HG02970 (cell line): ENCODE measurements around the gene GLT6D1.

ENCODE experiments used
- ATAC-seq: cut with Tn5 transposase; IDR thresholded peaks from one replicate; pipeline ENCODE4 v1.9.1; 2021; ENCODE audit warnings: mild to moderate bottlenecking, moderate library complexity, moderate number of reproducible peaks; ENCODE audit not compliant: unreplicated experiment, low FRiP score

GLT6D1 gene

GRCh38 chr9:135666534-135667462 lies 27.5 kb upstream of the GLT6D1 start:
- ATAC-seq = no peak

- ATAC-seq = no peak
Observed at GRCh38 chr9:135665795-135666189, 26.5 kb upstream of the GLT6D1 start.

GRCh38 chr9:135664801-135665794 lies 25.8 kb upstream of the GLT6D1 start:
- no peak for ATAC-seq

- ATAC-seq = no peak
Observed at GRCh38 chr9:135664266-135664665, 24.9 kb upstream of the GLT6D1 start.

- ATAC-seq = no peak
Observed at GRCh38 chr9:135663857-135664256, 24.5 kb upstream of the GLT6D1 start.

DNA sequence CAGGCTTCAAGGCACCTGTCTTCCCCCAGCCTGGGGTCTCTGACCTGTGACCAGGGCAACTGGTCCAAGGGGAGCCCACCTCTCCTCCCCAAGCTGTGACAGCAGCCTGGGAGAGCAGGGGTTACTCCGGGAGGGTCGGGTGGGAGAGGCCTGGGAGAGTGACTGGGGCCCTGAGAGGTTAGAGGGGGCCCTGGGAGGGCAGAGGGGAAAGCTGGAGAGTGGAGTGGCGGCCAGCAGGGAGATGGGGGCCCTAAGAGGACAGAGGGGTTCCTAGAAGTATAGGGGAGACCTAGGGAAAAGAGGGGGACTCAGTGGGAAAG lies 24.1 kb upstream of the GLT6D1 start:
- ATAC-seq = no peak

DNA sequence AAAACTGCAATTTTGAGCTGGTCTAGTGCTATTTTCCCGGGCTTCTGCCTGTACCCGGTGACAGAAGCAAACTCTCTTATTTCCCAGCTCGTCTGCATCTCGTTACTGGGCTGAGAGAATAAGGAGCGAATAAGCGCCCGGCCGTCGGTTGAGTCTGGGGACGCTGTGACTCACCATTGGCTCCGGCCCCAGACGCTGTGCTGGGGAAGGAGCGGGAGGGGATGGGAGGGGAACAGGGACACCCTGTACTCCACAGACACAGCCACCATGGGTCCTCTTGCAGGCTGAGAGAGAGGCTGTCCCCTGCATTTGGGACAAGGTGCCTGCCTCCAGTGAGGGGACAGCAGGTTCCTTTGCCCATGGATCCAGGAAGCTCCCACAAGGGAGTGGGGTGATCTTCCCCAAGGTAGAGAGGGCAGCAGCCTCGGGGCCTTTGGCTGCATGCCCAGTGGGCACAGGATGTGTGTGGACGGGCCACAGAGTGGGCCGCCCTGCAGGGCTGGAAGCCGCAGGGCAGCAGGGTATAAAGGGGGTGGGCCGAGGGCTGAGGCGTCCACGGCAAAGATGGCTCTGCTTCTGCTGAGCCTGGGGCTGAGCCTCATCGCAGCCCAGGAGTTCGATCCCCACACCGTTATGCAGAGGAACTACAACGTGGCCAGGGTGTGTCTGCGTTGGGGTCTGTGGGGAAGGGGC lies 23.6 kb upstream of the GLT6D1 start, which contains the start of gene LCN9:
Gene LCN9 (plus strand): TSS at position 552 of the 693 bp plus-strand sequence. CDS start 13 bp downstream, at position 565.
- ATAC-seq = no peak

GRCh38 chr9:135661816-135662560 lies 22.6 kb upstream of the GLT6D1 start:
- ATAC-seq = no peak

DNA sequence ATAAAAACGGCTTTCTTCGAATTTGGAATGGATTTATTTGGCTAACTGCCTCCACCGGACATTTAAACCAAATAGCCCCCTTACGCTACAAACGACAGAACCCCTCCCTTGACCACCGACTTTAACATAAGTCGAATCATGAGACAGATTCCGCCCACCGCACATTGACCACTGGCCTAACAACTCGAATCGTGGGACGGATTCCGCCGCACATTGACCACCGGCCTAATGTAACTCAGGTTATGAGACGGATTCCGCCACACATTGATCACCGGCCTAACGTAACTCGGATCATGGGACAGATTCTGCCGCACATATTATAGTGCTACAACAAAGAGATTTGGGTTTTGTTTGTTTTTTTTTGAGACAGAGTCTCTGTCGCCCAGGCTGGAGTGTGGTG lies 21.1 kb upstream of the GLT6D1 start:
- no peak for ATAC-seq

DNA sequence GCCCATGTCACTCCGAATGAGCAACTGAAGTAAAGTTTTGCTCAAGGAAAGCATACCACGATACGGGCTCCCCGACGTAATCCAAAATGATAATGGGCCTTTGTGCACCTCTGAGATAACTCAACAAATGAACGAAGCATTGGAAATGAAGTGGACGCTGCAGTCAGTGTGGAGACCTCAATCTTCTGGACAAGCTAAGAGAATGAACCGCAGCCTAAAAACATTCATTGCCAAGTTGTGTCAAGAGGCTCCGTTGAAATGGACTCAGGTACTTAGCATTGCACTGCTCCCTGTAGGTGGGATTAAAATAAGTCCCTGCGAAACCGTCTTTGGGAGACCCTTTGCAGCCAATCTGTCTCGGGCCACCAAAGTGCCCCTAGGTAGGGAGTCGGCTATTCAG lies 19.9 kb upstream of the GLT6D1 start:
- no peak for ATAC-seq

- ATAC-seq = no peak
Observed at GRCh38 chr9:135657416-135657815, 18.1 kb upstream of the GLT6D1 start.

GRCh38 chr9:135655317-135655716 lies 16.0 kb upstream of the GLT6D1 start:
- no peak for ATAC-seq

- ATAC-seq = no peak
Observed at GRCh38 chr9:135650408-135650807, 11.1 kb upstream of the GLT6D1 start.

GRCh38 chr9:135649508-135649907 lies 10.2 kb upstream of the GLT6D1 start:
- no peak for ATAC-seq

- ATAC-seq = no peak
Observed at GRCh38 chr9:135648494-135649410, 9.4 kb upstream of the GLT6D1 start.

- ATAC-seq = no peak
Observed at GRCh38 chr9:135647884-135648283, 8.5 kb upstream of the GLT6D1 start.

DNA sequence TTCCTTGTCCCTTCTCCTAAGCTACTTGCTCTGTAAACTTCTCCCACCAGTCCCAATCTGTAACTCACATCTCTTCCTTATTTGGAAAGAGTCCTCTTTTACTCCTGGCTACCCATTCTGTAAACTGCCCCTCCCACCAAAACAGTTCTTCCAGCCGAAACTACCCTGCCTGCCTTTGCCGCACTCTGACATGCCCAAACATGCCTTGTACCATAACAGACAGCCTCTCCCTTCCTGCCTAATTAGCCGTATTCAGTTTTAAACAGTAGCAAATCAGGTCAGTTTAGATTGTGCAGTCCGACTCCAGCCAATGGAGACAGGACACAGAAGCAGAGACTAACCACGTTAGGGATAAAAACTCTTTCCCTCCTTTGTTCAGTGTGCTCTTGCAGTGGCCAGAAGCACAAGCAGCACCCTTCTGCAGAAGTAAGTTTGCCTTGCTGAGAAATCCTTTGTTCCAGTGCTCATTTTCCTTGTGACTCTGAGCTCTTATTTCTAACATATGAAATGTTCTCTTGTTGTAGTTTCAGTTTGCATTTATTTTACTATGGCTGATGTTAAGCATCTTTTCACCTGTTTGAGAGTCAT lies 5.4 kb upstream of the GLT6D1 start:
- ATAC-seq = no peak

- ATAC-seq = no peak
Observed at GRCh38 chr9:135641745-135642144, 2.4 kb upstream of the GLT6D1 start.
